ENCODE measurements around the gene MACC1. TPM values are rescaled to one million over a fixed set of nuclear protein-coding genes. Genes with fewer than 3 reads are reported as not detected.

MACC1 gene
- total and polyA plus RNA-seq, 10 of the 15 experiments (the other 5 are each of a cell fraction or from before 2014, with no cell fraction given): 6.0 to 61.1 (median 12.7) TPM

GRCh38 chr7:20141002-20141345 lies 76.2 kb downstream of the MACC1 start:
- in situ Hi-C loops (cut with MboI) (no loop called here), intact Hi-C loops (cut with micrococcal nuclease; ENCODE audit: unreplicated experiment) (no loop called here)
- CTCF ChIA-PET: interaction anchor here (0.6 to 2.2 kb wide), 3 partner anchors 13 to 28 kb away, joined by 3 to 8 read pairs (median 7); no protein-coding TSS in a partner anchor
- RAD21 ChIA-PET (ENCODE audit: unreplicated experiment): no interaction called here
- no peak overlapping the region for H3K9ac ChIP-seq (ENCODE audit: control insufficient read depth, insufficient read depth, low read length)
- WGBS (ENCODE audit: insufficient coverage, insufficient replicate concordance, low lambda C conversion rate, missing lambda C conversion rate): 47% methylated on average over 2 of the region's 2 CpGs
- TF ChIP-seq PML (IDR thresholded peaks at IDR 0.05; ENCODE audit: low read length): no peak
- no peak for TF ChIP-seq LARP7 (IDR thresholded peaks at IDR 0.05)
- no peak for TF ChIP-seq BMI1 (IDR thresholded peaks at IDR 0.05; ENCODE audit: borderline replicate concordance)
- no peak for TF ChIP-seq CTCF (IDR thresholded peaks at IDR 0.05 in 2 of 3, conservative IDR thresholded peaks at IDR 0.05 in 1 of 3; ENCODE audit: control insufficient read depth in 2 of 3, extremely low read depth in 1 of 3, insufficient read depth in 1 of 3, low read depth in 3 of 3, low read length in 3 of 3)
- no peak for TF ChIP-seq MTA3 (IDR thresholded peaks at IDR 0.05; ENCODE audit: borderline replicate concordance, low read length)
- no peak for TF ChIP-seq HCFC1 (IDR thresholded peaks at IDR 0.05; ENCODE audit: low read length)
- no peak for TF ChIP-seq RCOR1 (conservative IDR thresholded peaks at IDR 0.05; ENCODE audit: low read depth, low read length)
- TF ChIP-seq GABPA (IDR thresholded peaks at IDR 0.05; ENCODE audit: low read depth): no peak
- no peak for TF ChIP-seq SMARCA5 (IDR thresholded peaks at IDR 0.05)
- no peak for TF ChIP-seq CEBPZ (IDR thresholded peaks at IDR 0.05; ENCODE audit: low read depth, low read length)
- no peak for TF ChIP-seq POLR2A (IDR thresholded peaks at IDR 0.05; ENCODE audit: low read depth, low read length)
- TF ChIP-seq CBX5 (IDR thresholded peaks at IDR 0.05; ENCODE audit: low read depth): no peak
- no peak for TF ChIP-seq ZBTB11 (CRISPR knock-in tag; IDR thresholded peaks at IDR 0.05)
- H3K4me1 ChIP-seq (ENCODE audit: control insufficient read depth, insufficient read depth, low read length): no peaks in the 10 kb centered on the region
- ATAC-seq (no peak), DNase-seq (ENCODE audit: low read depth, low spot score) (no peak), FAIRE-seq (no peak)
- H3K27ac ChIP-seq (ENCODE audit: control insufficient read depth, insufficient read depth): no peak overlapping the region
- BruUV-seq (replicated peaks): no TSS peak
- POLR2A ChIA-PET: no interaction called here
- H4K20me1 ChIP-seq (ENCODE audit: control insufficient read depth, insufficient read depth): no peaks in the 10 kb centered on the region
- H3K4me3 ChIP-seq: no peak overlapping the region
- H3K9me3 ChIP-seq (replicated peaks; ENCODE audit: control insufficient read depth, insufficient read depth, low read length): no peaks in the 10 kb centered on the region
- no peak overlapping the region for H2AFZ ChIP-seq (ENCODE audit: control insufficient read depth, low read depth, low read length)
- peaks cover 0 to 10% of the 10 kb centered on the region in 2 experiments; a peak in 3 of 4 replicates for H3K36me3 ChIP-seq (ENCODE audit: control insufficient read depth in 2 of 2, insufficient read depth in 2 of 2, low read length in 1 of 2)
- H3K4me2 ChIP-seq (ENCODE audit: control insufficient read depth, insufficient read depth): no peak overlapping the region
- SMC1A ChIA-PET (ENCODE audit: uncharacterized antibody, unreplicated experiment): interaction anchor here (1.7 kb wide), 1 partner anchor 10 kb away, joined by 7 read pairs; no protein-coding TSS in a partner anchor
- no peaks in the 10 kb centered on the region for H3K79me2 ChIP-seq (ENCODE audit: control insufficient read depth, insufficient read depth, low read length)
- H3K27me3 ChIP-seq (replicated peaks in 1 of 2; ENCODE audit: control insufficient read depth in 2 of 2, insufficient read depth in 2 of 2, low read length in 1 of 2): no peaks in the 10 kb centered on the region

Measured in GM12878 (cell line).